ENCODE data around the gene ITGA11.

The ITGA11 gene

DNA sequence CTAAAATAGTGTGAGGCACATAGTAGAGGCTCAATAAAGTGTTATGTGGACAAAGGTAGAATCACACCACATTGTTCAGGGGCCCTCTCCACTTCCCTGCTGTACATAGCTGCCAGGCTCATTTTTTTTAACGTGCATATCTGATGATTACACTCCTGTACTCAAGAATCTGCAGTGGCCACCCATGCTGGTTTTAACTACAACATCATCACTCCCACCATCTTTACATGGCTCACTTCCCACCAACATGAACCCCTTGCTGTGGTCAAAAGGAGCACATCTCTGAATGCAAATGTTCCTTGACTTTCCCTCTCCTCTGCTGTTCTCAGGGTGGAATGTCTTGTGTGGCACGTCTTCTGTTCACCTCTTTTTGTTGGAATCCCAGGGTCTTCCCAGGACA is 77.7 kb downstream of the ITGA11 start:
- no peak for DNase-seq (ENCODE audit: low spot score)

DNA sequence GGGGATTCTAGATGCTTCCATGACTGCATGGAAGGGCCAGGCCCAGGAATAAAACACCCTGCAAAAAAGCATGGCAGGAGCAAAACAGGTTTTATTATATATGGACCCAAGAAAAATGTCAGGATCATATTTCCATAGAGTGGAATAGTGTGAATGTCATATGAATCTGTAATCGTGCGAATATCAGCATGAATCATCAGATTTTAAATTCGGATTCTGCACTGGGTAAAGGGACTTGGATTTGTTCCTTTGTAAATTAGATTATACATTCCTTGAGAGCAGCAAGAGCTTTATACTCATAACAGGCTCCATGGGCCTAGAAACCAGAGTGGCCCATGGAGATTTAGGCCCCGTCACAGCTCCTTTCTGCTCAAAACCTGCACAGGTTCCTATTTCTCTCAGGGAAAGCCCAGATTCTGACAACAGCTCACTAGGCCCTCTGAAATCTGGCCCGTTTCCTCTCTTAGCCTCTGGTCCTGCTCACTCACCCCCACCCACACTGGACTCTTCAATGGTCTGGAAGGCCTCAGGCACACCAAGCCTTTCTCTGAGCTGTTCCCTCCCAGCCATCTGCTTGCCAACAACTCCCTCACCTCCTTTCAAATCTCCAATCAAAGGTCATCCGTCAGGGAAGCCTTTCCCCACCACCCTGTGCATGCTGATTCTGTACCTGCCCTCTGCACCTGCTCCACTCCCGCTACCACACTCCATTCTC is 78.4 kb downstream of the ITGA11 start:
- DNase-seq (ENCODE audit: low spot score): no peak

DNA sequence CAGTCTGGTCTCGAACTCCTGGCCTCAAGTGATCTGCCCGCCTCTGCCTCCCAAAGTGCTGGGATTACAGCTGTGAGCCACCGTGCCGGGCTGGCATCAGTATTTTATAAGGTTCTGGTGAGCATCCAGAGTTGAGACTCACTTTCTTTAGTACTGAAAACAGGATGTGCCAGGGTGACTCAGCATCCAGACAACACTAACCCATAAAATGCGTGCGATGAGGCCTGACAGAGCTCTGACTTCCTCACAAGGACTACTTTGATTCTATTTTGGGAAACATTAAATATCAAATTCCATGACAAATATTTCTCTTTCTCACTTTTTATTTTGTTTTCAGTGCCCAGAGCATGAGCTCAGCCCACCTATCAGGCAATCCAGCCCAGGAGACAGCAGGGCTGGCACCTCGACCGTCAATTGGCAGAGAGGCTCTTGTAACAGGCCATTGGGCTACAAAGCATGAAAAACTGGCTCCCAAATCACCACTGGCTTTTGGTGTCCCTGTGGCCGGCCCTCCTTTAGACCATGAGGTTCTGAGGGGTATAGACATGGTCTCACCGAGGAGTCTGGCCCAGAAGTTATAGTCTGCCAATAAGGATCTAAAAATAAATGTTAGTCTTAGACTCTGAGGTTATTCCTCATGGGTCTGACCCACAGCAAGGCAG is 79.4 kb downstream of the ITGA11 start:
- DNase-seq (ENCODE audit: low spot score): peak; percentile 25

DNA sequence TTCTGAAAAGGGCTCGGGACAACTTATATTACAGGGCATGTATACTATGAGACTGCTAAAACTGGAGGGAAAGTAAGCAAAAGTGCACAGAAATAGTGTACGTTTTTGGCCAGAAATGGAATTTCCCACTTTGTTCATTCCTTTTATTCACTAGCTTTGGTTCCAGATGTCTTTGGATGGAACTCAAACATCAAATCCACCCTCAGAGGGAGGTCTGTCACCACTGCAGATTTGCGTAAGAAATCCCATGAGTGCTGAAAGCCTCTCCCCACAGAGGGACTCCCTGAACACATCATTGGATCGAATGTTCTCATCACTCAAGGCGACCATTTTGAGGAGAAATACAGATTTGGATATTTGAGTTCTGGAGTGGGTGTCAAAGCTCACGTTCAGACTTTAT is 82.8 kb downstream of the ITGA11 start:
- DNase-seq (ENCODE audit: low spot score): no peak

DNA sequence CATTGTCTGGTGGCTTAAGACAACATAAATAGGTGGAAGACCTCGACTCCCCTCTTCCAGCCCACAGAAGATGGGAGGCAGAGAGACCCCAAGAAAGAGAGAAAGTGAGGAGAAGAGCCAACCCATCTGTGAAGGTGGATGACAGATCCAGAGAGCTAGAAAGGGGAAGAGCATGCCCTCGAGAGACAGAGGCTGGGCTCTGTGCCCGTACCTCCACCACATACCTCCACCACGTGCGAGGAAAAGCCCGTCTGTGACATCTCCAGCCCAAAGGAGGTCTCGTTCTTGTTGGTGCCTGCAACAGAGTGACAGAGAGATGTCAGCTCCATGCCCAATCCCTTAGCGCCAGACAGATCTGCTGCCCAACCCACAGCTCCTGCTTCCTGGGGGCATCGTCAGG is 83.4 kb downstream of the ITGA11 start:
- DNase-seq (ENCODE audit: low spot score): no peak

DNA sequence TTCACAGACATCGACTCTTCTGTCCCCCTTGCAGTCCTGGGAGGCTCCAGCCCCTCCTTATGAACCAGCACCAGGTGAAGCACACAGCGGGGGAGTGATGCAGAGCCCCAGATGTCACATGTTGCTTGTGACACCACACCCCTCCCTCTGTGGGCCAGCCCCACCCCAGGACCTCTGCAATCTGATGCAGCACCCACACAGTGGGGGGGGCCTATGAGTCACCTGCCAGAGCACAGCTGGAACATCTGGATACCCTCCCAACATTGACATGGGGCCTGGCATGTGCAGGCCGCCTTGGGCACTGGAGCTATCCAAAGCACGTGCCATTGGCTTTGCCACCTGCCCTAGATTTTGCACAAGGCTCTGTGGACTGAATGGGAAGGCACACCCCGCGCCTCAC is 83.9 kb downstream of the ITGA11 start:
- DNase-seq (ENCODE audit: low spot score): no peak

DNA sequence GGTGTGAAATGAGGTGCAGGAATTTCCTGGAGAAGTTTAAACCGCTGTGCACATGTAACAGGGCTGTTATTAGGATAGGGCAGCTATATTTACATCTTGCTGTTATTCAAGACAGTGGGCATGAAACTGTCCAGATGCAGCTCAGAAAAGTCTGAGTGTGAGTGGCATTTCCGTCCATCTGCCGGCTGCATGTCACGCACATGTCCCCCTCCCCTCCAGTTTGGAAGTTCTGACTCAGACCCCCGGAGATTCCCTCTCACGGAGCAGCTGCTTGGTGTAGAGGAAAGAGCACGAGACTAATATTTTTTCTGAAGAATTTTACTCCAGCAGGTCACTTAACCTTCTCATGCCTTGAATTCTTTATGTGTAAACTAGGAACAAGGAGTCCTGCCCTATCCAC is 84.6 kb downstream of the ITGA11 start:
- DNase-seq (ENCODE audit: low spot score): no peak

DNA sequence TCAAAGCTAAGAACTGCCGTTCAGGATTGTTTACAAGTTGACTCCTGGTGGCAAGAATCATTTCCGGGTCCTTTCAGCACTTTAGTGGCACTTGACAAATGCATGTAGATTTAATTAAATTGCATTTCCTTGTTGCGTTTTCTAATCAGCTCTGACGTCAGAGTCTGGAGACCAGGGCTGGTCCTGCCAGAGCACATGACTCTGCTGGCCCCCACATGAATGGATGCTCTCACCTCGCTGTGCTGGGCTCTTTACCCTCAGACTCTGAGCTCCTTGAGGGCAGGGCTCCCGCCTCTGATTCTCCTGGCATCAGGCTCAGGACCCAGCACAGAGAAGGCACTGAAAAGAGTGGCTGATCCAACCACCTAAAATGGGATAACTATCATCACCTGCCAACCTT is 85.0 kb downstream of the ITGA11 start:
- DNase-seq (ENCODE audit: low spot score): no peak

DNA sequence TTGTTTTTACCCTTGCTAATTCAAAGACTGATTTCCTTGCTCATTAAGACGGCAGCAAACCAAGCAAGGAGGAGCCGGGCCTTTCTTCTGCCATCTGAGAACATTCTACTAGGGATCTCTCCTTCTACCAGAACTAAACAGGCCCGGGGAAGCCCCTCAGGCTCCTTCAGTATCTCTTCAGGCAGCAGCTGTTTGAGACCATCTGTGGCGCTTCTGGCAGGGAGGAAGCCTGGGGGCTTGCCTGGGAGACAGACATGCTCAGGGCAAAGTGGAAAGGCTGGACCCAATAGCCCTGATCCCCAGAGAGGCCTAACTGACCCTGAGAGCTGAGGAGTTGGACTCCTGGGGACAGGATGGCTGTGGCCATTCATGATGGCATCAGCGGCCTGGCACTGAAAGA is 86.5 kb downstream of the ITGA11 start:
- DNase-seq (ENCODE audit: low spot score): no peak

DNA sequence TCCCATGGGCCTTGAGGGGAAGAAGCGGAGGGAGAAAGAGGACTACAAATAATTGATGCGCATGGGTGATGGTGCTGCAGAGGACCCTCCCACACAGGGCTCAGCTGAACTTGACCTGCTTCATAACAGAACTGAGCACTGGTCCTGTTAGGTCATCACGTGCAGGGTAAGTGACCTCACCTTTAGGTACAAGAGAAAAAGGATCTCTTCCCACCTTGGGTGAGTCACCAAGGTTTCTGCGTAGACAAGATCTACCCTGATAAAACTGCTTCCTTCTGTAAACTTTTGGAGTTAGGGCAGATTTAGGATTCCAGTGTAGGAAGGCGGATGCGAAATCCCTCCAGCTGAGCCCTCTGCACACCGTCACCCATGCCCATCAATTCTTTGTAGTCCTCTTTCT is 87.4 kb downstream of the ITGA11 start:
- DNase-seq (ENCODE audit: low spot score): no peak

DNA sequence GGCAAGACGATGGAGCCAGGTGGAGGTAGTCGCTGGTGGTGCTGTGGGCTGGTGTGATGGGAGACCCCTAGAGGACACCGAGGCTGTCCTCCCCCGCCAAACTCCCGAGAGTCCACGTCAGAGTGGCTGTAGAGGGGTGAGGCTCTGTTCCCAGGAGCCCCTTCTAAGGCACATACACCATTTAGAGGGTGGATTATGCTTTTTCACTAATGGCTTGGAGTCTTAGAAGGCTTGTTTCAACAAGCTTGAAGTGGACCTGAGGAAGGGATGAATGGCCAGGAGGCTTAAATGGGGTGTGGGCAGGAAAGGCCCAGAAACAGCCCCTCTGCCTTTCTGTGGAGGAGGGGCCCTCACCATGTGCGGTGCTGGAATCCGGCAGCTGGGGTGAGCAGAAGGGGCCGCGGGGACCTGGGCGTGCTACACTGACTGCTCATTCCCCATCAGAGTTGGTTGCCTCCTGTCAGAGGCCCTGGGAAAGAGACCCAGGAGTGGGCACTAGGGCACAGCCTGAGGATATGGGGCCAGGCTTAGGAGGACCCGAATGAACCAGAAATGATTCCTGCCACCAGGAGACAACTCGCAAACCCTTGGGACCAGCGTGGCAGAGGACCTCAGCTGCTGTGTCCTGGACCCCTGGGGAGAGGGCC is 88.3 kb downstream of the ITGA11 start:
- DNase-seq (ENCODE audit: low spot score): no peak

DNA sequence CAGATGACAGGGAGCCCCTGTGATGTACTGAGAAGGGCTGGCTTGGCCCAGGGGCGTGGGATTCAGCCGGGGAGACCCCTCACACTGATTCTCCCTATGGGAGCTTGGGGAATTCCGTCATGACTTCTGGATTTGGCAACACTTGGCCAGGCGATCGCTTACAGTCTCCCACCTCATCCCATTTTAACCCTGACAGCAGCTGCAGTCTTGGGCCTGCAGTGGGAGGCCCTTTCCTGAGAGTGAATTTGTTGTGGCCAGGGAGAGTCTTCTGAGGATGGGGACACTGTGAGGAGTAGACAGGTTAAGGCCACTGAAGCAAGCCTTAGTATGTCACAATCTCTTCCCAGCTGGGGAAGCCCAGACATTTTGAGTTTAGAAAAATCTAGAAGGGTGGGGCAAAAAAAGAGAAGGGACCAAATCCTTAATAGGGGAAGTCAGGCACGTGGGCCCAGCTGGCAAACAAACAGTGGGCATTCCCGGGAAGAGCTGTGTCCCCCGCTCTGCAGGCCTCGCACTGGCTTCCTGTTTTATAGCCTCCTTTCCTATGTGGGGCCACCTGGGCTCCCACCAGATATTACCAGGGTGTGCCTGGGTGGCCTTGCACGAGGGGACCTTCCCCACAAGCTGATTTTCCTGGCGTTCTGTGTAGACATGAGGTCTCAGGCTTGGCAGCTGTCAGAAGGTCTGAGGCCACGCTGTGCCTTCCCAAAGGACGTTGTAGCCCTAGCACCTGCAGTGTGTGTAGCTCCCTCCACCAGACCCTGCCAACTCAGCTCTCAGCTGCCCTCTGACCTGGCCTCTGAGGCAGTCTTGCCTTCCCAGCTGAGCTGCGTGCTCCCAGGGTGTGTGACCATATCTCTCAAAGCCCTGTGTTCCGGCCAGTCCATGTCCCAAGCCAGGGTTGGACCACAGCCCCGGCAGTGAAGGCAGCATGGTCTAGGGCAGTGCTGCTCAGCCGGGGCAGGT is 89.9 kb downstream of the ITGA11 start:
- DNase-seq (ENCODE audit: low spot score): no peak

DNA sequence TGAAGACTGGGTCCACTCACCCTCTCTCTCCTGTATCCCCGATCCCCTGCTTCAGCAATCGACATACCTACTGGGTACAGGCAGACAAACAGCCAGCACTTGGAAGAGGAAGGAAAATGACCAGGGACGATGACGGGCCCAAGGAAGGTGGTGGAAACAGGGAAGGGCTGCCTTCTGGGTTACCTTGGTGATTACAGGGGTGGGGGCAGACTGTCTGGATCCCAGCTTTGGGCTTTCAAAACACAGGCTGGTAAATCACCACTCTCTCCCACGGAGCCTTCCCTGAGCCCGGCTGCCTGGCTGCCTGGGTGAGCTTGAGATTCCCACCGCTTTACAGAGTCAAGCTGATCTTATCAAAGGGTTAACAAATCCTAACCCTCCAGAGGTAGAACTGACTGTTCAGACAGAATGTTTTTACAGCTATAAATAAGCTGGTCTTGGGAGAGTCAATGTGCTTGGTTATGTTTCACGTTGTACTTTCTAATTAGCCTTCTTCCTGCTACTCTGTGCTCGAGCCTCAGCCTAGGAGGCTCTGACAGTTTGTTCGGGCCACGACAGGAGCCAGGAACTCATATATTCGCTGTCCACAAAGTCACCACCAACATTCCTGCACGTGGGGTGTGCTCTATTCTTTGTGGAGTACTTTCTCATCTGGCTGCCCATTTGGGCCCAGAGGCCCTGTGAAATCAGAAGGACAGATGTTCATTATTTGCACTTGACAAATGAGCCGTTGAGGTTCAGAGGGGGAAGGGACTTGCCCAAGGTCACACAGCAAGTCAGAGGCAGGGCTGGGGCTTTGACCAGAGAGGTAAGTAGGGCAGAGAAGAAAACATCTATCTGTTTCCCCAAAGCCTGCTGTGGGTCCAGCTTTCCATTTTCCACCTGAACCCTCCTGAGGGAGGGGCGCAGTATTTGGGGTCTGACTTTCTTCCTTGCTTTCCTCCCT is 91.0 kb downstream of the ITGA11 start:
- no peak for DNase-seq (ENCODE audit: low spot score)

DNA sequence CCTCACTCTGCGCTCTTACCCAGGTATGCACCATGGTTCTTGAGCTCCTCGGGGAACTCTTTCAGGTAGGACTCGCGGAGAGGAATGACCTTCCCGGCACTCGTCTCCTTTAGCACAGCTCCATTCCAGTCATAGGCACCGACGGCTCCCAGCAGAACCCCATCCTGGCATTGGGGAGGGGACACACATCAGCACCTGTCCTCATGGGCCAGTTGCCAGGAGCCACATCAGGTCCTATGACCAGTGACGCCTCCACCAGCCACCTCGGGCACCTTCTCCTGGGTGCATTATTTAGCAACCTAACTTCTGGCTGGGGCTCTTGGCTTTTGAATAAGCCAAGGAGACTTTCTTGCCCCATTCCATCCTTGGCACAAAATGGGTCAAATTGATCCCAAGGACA is 92.5 kb downstream of the ITGA11 start:
- no peak for DNase-seq (ENCODE audit: low spot score)

DNA sequence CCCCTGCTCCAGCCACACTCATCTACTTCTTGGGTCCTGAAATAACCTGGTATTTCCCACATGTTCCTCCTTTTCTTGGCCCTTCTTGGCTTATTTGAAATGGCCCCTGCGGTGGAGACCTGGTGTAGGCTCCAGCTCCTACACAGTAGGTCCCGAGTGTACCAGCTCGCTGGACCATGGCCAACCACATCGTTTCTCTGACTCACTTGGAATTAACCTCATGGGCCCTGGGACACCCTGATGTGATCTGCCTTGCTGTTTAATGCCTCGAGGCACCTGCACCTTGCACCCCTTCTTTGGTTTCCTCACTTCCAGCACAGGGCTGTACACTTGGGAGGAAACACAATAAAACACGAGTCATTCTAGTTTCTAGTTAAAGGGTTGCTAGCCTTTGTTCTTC is 94.1 kb downstream of the ITGA11 start:
- no peak for DNase-seq (ENCODE audit: low spot score)

DNA sequence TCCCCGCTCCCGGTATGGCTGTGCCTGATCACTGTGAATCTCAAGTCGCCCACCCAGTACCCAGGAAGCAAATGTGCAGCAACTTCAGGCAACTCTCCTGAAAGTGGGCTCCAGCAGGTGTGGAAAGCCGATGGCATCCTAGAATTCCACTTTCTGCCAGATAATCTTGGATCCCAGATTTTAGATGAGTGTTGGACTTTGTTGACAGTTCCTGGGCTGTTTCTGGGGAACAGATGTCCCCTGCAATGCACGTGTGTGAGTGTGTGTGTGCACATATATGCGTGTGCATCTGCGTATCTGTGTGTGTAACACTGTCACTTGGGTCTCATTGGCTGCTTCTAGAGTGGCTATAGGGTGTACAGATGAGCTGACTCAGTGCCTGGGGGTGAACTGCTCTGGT is 95.4 kb downstream of the ITGA11 start:
- DNase-seq (ENCODE audit: low spot score): no peak

DNA sequence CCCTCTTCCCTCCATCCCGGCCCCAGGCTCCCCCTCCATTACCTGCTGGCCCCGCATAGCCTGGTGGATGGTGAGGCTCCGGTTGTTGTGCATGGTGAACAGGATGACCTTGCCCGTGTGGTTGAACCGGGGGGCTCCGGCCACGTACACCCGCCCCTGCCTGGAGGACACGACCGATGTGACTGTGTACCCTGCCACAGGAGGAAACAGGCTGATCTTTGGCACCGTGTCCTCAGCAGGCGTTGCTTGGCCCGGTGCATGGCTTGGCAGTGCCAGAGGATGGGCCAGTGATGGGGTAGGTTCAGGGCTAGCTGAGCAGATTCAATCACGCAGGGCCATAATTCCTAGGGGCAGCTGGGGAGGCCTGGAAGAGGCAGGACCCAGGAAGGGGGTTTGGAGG is 96.3 kb downstream of the ITGA11 start:
- no peak for DNase-seq (ENCODE audit: low spot score)

DNA sequence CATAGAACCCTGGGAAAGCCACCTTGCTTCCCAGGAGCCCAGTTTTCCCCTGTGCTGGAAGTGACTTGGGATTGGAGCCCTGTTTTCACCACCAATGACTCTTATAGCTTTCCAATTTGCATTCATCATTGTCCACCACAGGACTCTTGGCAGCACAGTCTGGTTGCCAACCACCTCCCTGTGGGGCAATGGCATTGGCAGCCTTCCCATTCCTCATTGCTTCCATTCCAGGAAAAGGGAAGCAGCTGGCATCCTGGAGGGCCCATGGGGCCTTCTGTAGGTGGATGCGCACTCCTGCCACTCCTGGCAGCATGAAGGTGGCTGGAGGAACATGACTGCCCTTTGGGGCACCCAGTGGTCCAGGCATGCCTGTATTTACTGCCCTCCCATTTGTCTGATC is 96.7 kb downstream of the ITGA11 start:
- DNase-seq (ENCODE audit: low spot score): peak; percentile 58

DNA sequence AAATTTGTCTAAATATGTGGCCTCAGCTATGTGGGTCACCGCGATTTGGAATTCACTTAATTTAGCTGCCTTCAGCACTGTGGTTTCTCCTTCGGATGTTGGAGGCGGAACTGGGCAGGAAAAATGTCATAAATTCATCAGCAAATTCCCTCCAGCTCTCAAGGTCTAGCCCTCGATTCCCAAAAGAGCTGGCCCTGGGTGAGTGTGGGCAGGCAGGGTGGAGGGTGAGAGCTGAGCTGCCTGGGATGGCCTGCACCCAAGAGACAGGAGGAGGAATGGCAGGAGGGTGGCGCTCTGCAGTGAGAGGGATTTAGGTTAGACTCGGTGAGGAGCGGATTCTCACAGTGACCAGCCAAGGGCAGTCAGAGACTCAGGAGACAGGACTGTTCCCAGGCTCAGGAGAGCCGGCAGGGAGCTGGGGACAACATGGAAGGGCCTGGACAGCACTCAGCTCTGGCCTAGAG is 97.3 kb downstream of the ITGA11 start:
- DNase-seq (ENCODE audit: low spot score): no peak

DNA sequence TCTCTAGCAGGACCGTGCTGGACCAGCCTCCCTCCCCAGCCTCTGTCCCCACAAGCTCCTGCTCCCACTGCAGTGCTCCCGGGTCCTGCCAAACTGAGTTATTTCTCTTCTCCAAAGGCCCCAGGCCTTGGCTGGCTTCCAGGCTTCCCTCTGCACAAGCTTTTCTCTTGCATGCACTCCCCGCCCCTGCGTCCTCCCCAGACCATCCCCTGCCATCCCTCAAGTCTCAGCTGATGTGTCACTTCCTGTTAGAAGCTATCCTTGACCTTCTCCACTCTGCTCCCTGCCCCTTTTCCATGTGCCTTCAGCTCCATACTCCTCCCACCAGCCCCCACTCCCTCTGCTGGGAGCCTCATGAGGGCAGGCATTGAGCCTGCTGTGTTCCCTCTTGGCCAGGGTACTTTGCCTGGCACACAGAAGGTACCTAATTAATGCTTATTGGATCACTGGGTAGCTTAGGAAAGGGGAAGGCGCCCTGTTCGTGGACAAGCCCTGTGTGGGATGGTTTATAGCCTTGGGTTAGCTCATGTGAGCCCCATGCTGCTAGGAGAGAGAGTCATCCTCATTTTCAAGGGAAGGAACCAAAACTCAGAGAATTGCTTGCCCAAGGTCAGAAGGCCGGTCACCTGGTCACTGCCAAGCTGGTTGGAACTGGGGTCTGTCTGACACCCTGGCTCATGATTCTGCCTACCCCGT is 98.0 kb downstream of the ITGA11 start:
- no peak for DNase-seq (ENCODE audit: low spot score)

Data from pons (tissue), 1 donor.